Retinal pigment epithelial cell (primary cell): ENCODE results near the gene INTS14.
"Not testable (repeated sequence)": the region's sequence is repeated elsewhere in the genome, so short reads cannot be mapped to it uniquely, and the experiment has no call there.

Experiments
- DNase-seq: peaks from one replicate; pipeline ENCODE4 v3.0.0-alpha.2; 2010; ENCODE audit warnings: low read depth
- H3K4me3 ChIP-seq: 2 replicates; pipeline ENCODE4 v1.5.1; 2011; ENCODE audit warnings: mild to moderate bottlenecking, low read length, control low read depth, moderate library complexity
- CTCF ChIP-seq: conservative IDR thresholded peaks from 2 replicates; pipeline ENCODE4 v1.5.1; 2011; ENCODE audit warnings: low read depth, low read length, control low read depth, inconsistent platforms

INTS14 gene

GRCh38 chr15:65551183-65551582 lies 59.7 kb downstream of the INTS14 start:
- no peak for DNase-seq
- no peak for TF ChIP-seq CTCF
- H3K4me3 ChIP-seq, result no peak overlapping the region

GRCh38 chr15:65550681-65551098 lies 60.2 kb downstream of the INTS14 start:
- TF ChIP-seq CTCF, result no peak
- DNase-seq, result no peak
- no peak overlapping the region for H3K4me3 ChIP-seq

GRCh38 chr15:65549288-65549687 lies 61.6 kb downstream of the INTS14 start:
- not testable (repeated sequence) for DNase-seq

DNA sequence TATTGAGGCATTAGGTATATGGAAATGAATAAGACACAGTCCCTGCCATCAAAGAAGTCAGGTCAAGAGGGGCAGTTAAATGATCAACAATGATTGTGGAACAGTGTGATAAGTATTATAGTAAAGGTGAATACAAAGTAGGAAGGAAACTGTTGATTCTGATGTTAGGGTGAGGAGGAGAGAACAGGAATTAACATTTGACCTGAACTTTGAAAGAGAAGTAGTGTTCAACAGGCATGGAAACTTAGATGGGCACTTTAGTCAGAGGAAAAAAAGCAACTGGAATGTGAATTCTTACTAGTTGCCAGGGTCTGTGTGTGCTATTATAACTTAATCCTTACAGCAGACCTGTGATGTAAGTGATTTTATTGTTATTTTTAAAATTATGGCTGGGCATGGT lies 63.1 kb downstream of the INTS14 start:
- H3K4me3 ChIP-seq, result no peak overlapping the region
- peak; percentile 43 for DNase-seq
- TF ChIP-seq CTCF, result no peak

More at GRCh38 chr15:65549288-65549687, 61.6 kb downstream of the INTS14 start:
- not testable (repeated sequence) for H3K4me3 ChIP-seq

- H3K4me3 ChIP-seq, result no peak overlapping the region
- TF ChIP-seq CTCF, result no peak
- DNase-seq, result no peak
These were observed 69.6 kb downstream of the INTS14 start for GRCh38 chr15:65541231-65541820.

- H3K4me3 ChIP-seq, result no peak overlapping the region
- DNase-seq, result no peak
- TF ChIP-seq CTCF, result no peak
These were observed 70.6 kb downstream of the INTS14 start for GRCh38 chr15:65540314-65540713.

DNA sequence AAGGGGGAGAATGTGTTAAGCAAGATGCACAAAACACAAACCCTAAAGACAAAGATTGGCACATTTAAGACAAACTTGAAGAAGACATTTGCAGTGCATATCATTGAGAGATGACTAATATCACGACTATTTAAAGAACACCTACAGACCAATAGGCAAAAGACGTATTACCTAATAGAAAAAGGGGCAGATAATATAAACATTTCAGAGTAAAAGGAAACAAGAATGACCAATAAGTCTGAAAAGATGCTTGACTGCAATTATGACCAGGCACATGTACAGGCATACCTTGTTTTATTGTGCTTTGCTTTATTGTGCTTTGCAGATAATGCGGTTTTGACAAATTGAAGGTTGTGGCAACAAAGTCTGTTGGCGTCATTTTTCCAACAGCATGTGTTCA lies 75.7 kb downstream of the INTS14 start:
- TF ChIP-seq CTCF, result no peak
- H3K4me3 ChIP-seq, result no peak overlapping the region
- DNase-seq, result no peak
